ENCODE results near the gene KRTAP10-4.
"Not testable (repeated sequence)": the region's sequence is repeated elsewhere in the genome, so short reads cannot be mapped to it uniquely, and the experiment has no call there.

KRTAP10-4 gene

GRCh38 chr21:44557491-44558328, 15.8 kb upstream of the KRTAP10-4 start:
- no peak for DNase-seq (ENCODE audit: low read depth in 3 of 3)

GRCh38 chr21:44558329-44558675, 15.2 kb upstream of the KRTAP10-4 start:
- not testable (repeated sequence) for DNase-seq (ENCODE audit: low read depth in 3 of 3)

GRCh38 chr21:44558695-44559094, 14.8 kb upstream of the KRTAP10-4 start, which contains the start of gene KRTAP10-3:
TSS of gene KRTAP10-3 (minus strand) at chr21:44558795. CDS start at chr21:44558715, 80 bp downstream.
- no peak for DNase-seq (ENCODE audit: low read depth in 3 of 3)

- DNase-seq (ENCODE audit: low read depth in 3 of 3): no peak
These were observed 9.4 kb upstream of the KRTAP10-4 start for GRCh38 chr21:44564099-44564498.

GRCh38 chr21:44564886-44565598, 8.5 kb upstream of the KRTAP10-4 start:
- no peak for DNase-seq (ENCODE audit: low read depth in 3 of 3)

- no peak for DNase-seq (ENCODE audit: low read depth in 3 of 3)
These were observed 7.1 kb upstream of the KRTAP10-4 start for GRCh38 chr21:44566403-44566802.

- DNase-seq (ENCODE audit: low read depth in 3 of 3): no peak
These were observed 5.9 kb upstream of the KRTAP10-4 start for GRCh38 chr21:44567481-44568171.

GRCh38 chr21:44568261-44568660, 5.3 kb upstream of the KRTAP10-4 start:
- no peak for DNase-seq (ENCODE audit: low read depth in 3 of 3)

GRCh38 chr21:44568667-44569556, 4.6 kb upstream of the KRTAP10-4 start:
- DNase-seq (ENCODE audit: low read depth in 3 of 3): no peak

GRCh38 chr21:44569861-44570517, 3.5 kb upstream of the KRTAP10-4 start:
- no peak for DNase-seq (ENCODE audit: low read depth in 3 of 3)

GRCh38 chr21:44571296-44571695, 2.2 kb upstream of the KRTAP10-4 start:
- DNase-seq (ENCODE audit: low read depth in 3 of 3): no peak

GRCh38 chr21:44571844-44572782, 1.4 kb upstream of the KRTAP10-4 start:
- no peak for DNase-seq (ENCODE audit: low read depth in 3 of 3)

GRCh38 chr21:44572959-44573583, 458 bp upstream of the KRTAP10-4 start:
- no peak for DNase-seq (ENCODE audit: low read depth in 3 of 3)

- DNase-seq (ENCODE audit: low read depth in 3 of 3): no peak
These were observed 1.2 kb downstream of the KRTAP10-4 start for GRCh38 chr21:44574457-44575306.

GRCh38 chr21:44575307-44576024, 1.9 kb downstream of the KRTAP10-4 start:
- DNase-seq (ENCODE audit: low read depth in 3 of 3): no peak

GRCh38 chr21:44576025-44576420, 2.5 kb downstream of the KRTAP10-4 start:
- DNase-seq (ENCODE audit: low read depth in 3 of 3): no peak

- no peak for DNase-seq (ENCODE audit: low read depth in 3 of 3)
These were observed 5.0 kb downstream of the KRTAP10-4 start for GRCh38 chr21:44578371-44579055.

Data from stimulated activated CD4-positive, alpha-beta T cell treated with anti-CD3 and anti-CD28 coated beads, TNF-alpha, amount 100 ng/mL, for 24 hours (primary cell).